GM12801 (cell line): ENCODE data around the gene HELB.

Source experiments
- CTCF ChIP-seq: IDR thresholded peaks from one replicate; pipeline ENCODE4 v1.5.1; 2011; ENCODE audit warnings: control low read depth; ENCODE audit not compliant: insufficient read length; ENCODE audit errors: extremely low read depth

HELB gene

GRCh38 chr12:66337381-66338010 lies 35.2 kb downstream of the HELB start:
- TF ChIP-seq CTCF = no peak

GRCh38 chr12:66340131-66340530 lies 37.8 kb downstream of the HELB start:
- TF ChIP-seq CTCF = no peak

DNA sequence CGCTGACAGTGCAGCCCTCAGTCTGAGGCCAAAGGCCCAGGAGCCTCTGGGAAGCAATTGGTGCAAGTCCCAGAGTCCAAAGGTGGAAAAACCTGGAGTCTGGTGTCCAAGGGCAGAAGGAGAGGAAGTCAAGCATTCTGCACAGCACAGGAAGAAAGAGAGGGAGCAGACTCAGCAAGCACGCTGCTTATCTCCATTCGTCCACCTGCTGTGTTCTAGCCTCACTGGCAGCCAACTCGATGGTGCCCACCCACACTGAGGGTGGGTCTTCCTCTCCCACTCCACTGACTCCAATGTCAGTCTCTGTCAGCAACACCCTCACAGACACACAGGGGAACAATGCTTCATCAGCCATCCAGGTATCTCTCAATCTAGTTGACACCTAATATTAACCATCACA lies 38.8 kb downstream of the HELB start:
- TF ChIP-seq CTCF = no peak

DNA sequence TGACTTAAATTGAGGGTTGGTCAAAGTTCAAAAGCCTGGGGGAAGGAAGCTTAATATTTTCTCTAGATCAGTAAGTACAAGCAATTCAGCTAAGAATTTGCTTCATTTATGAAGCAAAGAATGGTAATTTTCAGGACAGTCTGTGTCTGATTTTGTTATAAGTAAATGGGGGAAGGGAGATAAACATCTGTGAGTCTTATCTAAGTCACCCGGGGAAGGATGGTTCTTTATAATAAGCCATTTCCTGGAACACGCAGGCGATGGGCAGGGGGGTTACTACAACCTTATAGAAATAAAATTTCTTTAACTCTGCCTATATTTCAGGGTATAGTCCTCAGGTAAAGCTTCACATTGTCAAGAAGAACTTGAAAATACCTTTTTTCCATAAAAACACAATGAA lies 42.9 kb downstream of the HELB start:
- TF ChIP-seq CTCF = no peak

DNA sequence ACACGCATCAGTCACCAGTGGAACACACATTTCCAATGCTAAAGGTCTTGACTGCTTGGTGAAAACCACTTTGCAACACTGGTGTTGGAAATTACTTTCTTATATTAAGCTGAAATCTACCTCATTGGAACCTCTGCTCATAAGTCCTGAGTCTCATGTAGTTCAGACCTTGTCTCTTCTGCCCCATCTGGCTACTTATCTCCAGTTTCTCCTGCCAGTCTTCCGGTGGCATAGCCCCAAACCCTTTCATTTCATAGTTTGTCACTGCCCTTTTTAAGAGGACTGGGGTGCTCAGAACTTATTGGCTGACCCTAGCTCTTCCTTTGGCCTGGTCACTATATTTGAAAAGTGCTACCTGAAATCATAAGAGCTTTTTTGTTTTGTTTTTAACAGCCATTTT lies 43.7 kb downstream of the HELB start:
- no peak for TF ChIP-seq CTCF

- no peak for TF ChIP-seq CTCF
These were observed 49.0 kb downstream of the HELB start for GRCh38 chr12:66351301-66351700.

GRCh38 chr12:66352197-66352596 lies 49.9 kb downstream of the HELB start:
- no peak for TF ChIP-seq CTCF

GRCh38 chr12:66352899-66353298 lies 50.6 kb downstream of the HELB start:
- TF ChIP-seq CTCF = no peak
